K562 (cell line): ENCODE measurements around the gene GPN1. TPM values are rescaled to one million over a fixed set of nuclear protein-coding genes. Genes with fewer than 3 reads are reported as not detected.

Experiments
- CBX8 ChIP-seq: fragments of 200-600 bp; sonication (generic); IDR thresholded peaks from 2 replicates; pipeline ENCODE4 v1.6.1; 2012; ENCODE audit warnings: borderline replicate concordance, mixed run types, low read depth, mild to moderate bottlenecking, moderate library complexity, mixed read lengths, low read length, control low read depth, inconsistent platforms; ENCODE audit not compliant: poor library complexity, severe bottlenecking; ENCODE audit errors: extremely low read depth
- CREB5 ChIP-seq: fragments of 250-450 bp; sonication (Bioruptor Pico); IDR thresholded peaks from 2 replicates; pipeline ENCODE4 v1.5.0; 2020; ENCODE audit warnings: mild to moderate bottlenecking
- CTCF ChIP-seq, 3 experiments: IDR thresholded peaks in 2 of 3; conservative IDR thresholded peaks in 1 of 3; 2 replicates each; pipeline ENCODE4 v1.5.1; 2011 to 2012; ENCODE audit warnings: low read length in 3 of 3, mild to moderate bottlenecking in 3 of 3, control low read depth in 2 of 3, improper control_type of control experiment in 1 of 3, inconsistent platforms in 1 of 3, low read depth in 1 of 3, mixed read lengths in 1 of 3, moderate library complexity in 1 of 3; ENCODE audit not compliant: insufficient read depth in 2 of 3
- CXXC5 ChIP-seq: fragments of 250-450 bp; sonication (Bioruptor Pico); IDR thresholded peaks from 2 replicates; pipeline ENCODE4 v1.8.0; 2022; ENCODE audit warnings: inconsistent platforms, mild to moderate bottlenecking, moderate library complexity
- DNMT1 ChIP-seq: fragments of 450-650 bp; IDR thresholded peaks from 2 replicates; pipeline ENCODE4 v1.6.1; 2016; ENCODE audit warnings: antibody characterized with exemption, mild to moderate bottlenecking
- EHMT2 ChIP-seq: fragments of 450-650 bp; IDR thresholded peaks from 2 replicates; pipeline ENCODE4 v1.6.1; 2018; ENCODE audit warnings: antibody characterized with exemption
- ETS2 ChIP-seq: IDR thresholded peaks from 2 replicates; pipeline ENCODE4 v1.6.1; 2016; ENCODE audit warnings: borderline replicate concordance, missing genetic modification characterization, mild to moderate bottlenecking, moderate library complexity, missing compliant biosample characterization; ENCODE audit not compliant: poor library complexity, severe bottlenecking
- ETV6 ChIP-seq, 3 experiments: fragments of 150-350 bp in 1 of 3; sonication (generic) in 1 of 3; formaldehyde crosslinking in 1 of 3; IDR thresholded peaks; 2 replicates each; pipeline versions ENCODE4 v1.6.1 to v1.8.0; 2014 to 2022; ENCODE audit warnings: borderline replicate concordance in 2 of 3, low read depth in 2 of 3, antibody characterized with exemption in 1 of 3, low read length in 1 of 3, mild to moderate bottlenecking in 1 of 3, missing genetic modification reagents in 1 of 3
- FOXJ3 ChIP-seq: sonication (generic); formaldehyde crosslinking; IDR thresholded peaks from 2 replicates; pipeline ENCODE4 v1.4.0; 2020; ENCODE audit warnings: mild to moderate bottlenecking, missing genetic modification reagents
- HCFC1 ChIP-seq: IDR thresholded peaks from 2 replicates; pipeline ENCODE4 v1.6.1; 2012; ENCODE audit warnings: low read depth, low read length, improper control_type of control experiment
- HNRNPLL ChIP-seq: fragments of 200-400 bp; formaldehyde crosslinking; IDR thresholded peaks from 2 replicates; pipeline ENCODE4 v1.6.1; 2017; ENCODE audit warnings: low read length, low read depth, mild to moderate bottlenecking; ENCODE audit not compliant: poor library complexity, severe bottlenecking
- KLF1 ChIP-seq: fragments of 450-650 bp; IDR thresholded peaks from 2 replicates; pipeline ENCODE4 v1.6.1; 2016; ENCODE audit warnings: missing genetic modification characterization, missing compliant biosample characterization
- MTA1 ChIP-seq: fragments of 450-650 bp; IDR thresholded peaks from 2 replicates; pipeline ENCODE4 v1.6.1; 2017; ENCODE audit warnings: borderline replicate concordance
- RFX7 ChIP-seq: fragments of 250-450 bp; sonication (Bioruptor Pico); IDR thresholded peaks from 2 replicates; pipeline ENCODE4 v1.5.1; 2021; ENCODE audit warnings: mild to moderate bottlenecking
- SETDB1 ChIP-seq: IDR thresholded peaks from one replicate; pipeline ENCODE4 v1.6.1; 2012; ENCODE audit warnings: low read length, control low read depth, inconsistent platforms
- SMARCA4 ChIP-seq: fragments of 450-650 bp; IDR thresholded peaks from 2 replicates; pipeline ENCODE4 v1.6.1; 2016
- SMC3 ChIP-seq: conservative IDR thresholded peaks from 2 replicates; pipeline ENCODE4 v1.6.1; 2011; ENCODE audit warnings: low read depth, low read length, improper control_type of control experiment; ENCODE audit not compliant: insufficient read depth
- TAF1 ChIP-seq: IDR thresholded peaks from 2 replicates; pipeline ENCODE4 v1.6.1; 2011; ENCODE audit warnings: mild to moderate bottlenecking, low read length, moderate library complexity; ENCODE audit not compliant: insufficient read depth, control insufficient read depth, severe bottlenecking; ENCODE audit errors: extremely low read depth
- TAF15 ChIP-seq: fragments of 200-400 bp; formaldehyde crosslinking; IDR thresholded peaks from 2 replicates; pipeline ENCODE4 v1.6.1; 2017; ENCODE audit warnings: mild to moderate bottlenecking, low read depth, low read length, moderate library complexity
- ZC3H11A ChIP-seq: IDR thresholded peaks from 2 replicates; pipeline ENCODE4 v1.6.1; 2012; ENCODE audit warnings: low read depth, low read length, improper control_type of control experiment
- ZNF165 ChIP-seq: fragments of 250-450 bp; sonication (Bioruptor Pico); IDR thresholded peaks from 2 replicates; pipeline ENCODE4 v1.4.0; 2020; ENCODE audit warnings: borderline replicate concordance
- ZNF23 ChIP-seq: fragments of 250-450 bp; sonication (Bioruptor Pico); IDR thresholded peaks from 2 replicates; pipeline ENCODE4 v1.4.0; 2020; ENCODE audit warnings: mild to moderate bottlenecking
- ZNF282 ChIP-seq: sonication (generic); formaldehyde crosslinking; IDR thresholded peaks from 2 replicates; pipeline ENCODE4 v1.8.1; 2023; ENCODE audit warnings: missing genetic modification reagents
- ZNF3 ChIP-seq: fragments of 250-450 bp; sonication (Bioruptor Pico); IDR thresholded peaks from 2 replicates; pipeline ENCODE4 v1.5.0; 2021; ENCODE audit warnings: mild to moderate bottlenecking, moderate library complexity
- ZNF408 ChIP-seq: fragments of 250-450 bp; sonication (Bioruptor Pico); IDR thresholded peaks from 2 replicates; pipeline ENCODE4 v1.4.0; 2020; ENCODE audit warnings: low read depth, mild to moderate bottlenecking, moderate library complexity
- polyA plus RNA-seq, 8 experiments: library from polyadenylated mRNA; depleted of rRNA in 4 of 8; stranded (reverse) in 5 of 8; unstranded in 3 of 8; fragments of >200 nt; fragmentation: Nextera tagmentation in 2 of 8; fragmentation: Illumina TruSeq in 1 of 8; extraction: Ambion mirVana in 2 of 8; extraction: Trizol in 1 of 8; gene quantifications; 2 replicates each; pipeline versions ENCODE4 v1.2.1 to v1.2.3, GENCODE V29; 2011 to 2014; ENCODE audit warnings: inconsistent platforms in 1 of 8, missing spikeins in 1 of 8
- total RNA-seq, 7 experiments: library from RNA; depleted of rRNA in 6 of 7; stranded (reverse); fragments of >200 nt in 6 of 7; fragmentation: Illumina TruSeq in 2 of 7; extraction: Trizol in 2 of 7; gene quantifications; 2 replicates each; pipeline versions ENCODE4 v1.2.1 to v1.2.3, GENCODE V29; 2011 to 2021; ENCODE audit warnings: low replicate concordance in 1 of 7

Gene GPN1
- total and polyA plus RNA-seq, 9 of the 15 experiments (the other 6 are each of a cell fraction or from before 2014, with no cell fraction given): 23.4 to 171 (median 48.2) TPM

- TF ChIP-seq MTA1 (peak; percentile 85; the same call in 1 of the 2 replicates), ZNF23 (CRISPR knock-in tag) (no peak), SETDB1 (no peak), FOXJ3 (CRISPR knock-in tag) (no peak), HNRNPLL (no peak), ZNF408 (CRISPR knock-in tag) (no peak), EHMT2 (peak; percentile 84), SMARCA4 (peak; percentile 29; the same call in 1 of the 2 replicates), ETS2 (tag) (no peak), RFX7 (no peak), TAF15 (no peak), ZNF165 (no peak), ZC3H11A (no peak), CXXC5 (CRISPR knock-in tag) (peak; percentile 75), CREB5 (CRISPR knock-in tag) (no peak), ETV6 (IDR thresholded peaks at IDR 0.05; ENCODE audit: borderline replicate concordance in 1 of 2, low read depth in 2 of 2, low read length in 1 of 2) (no peak), ETV6 (CRISPR knock-in tag; IDR thresholded peaks at IDR 0.05; ENCODE audit: borderline replicate concordance) (no peak), KLF1 (tag) (peak; percentile 58; the same call in 1 of the 2 replicates), CBX8 (no peak), HCFC1 (peak; percentile 76), CTCF (IDR thresholded peaks at IDR 0.05 in 2 of 3, conservative IDR thresholded peaks at IDR 0.05 in 1 of 3; ENCODE audit: insufficient read depth in 2 of 3, low read depth in 1 of 3, low read length in 3 of 3) (peak in 1 of 3 experiments; percentile 9; a peak in 1 of 6 replicates), DNMT1 (peak; percentile 96), SMC3 (no peak), ZNF282 (CRISPR knock-in tag) (no peak), TAF1 (peak; percentile 94), ZNF3 (CRISPR knock-in tag) (0 out of 2 replicates have a peak, but pooled peaks have one; percentile 28)
Measured at GRCh38 chr2:27663285-27664153, 34.7 kb downstream of the GPN1 start, which contains the start of the genes SLC4A1AP and SUPT7L (continued).
